IgD-negative memory B cell (primary cell): ENCODE data around the gene SLAMF9. TPM values are rescaled to one million over a fixed set of nuclear protein-coding genes. Genes with fewer than 3 reads are reported as not detected.

ENCODE experiments used
- H3K27ac Mint-ChIP-seq, 3 donors: one replicate each; pipeline ENCODE4 v1.8.0; 2020 to 2022; ENCODE audit warnings: mild to moderate bottlenecking in 3 of 3, mixed read lengths in 3 of 3, moderate library complexity in 1 of 3
- H3K27me3 Mint-ChIP-seq: one replicate; pipeline ENCODE4 v1.8.0; 2021; ENCODE audit warnings: mixed read lengths
- H3K36me3 Mint-ChIP-seq: one replicate; pipeline ENCODE4 v1.8.0; 2020; ENCODE audit warnings: mild to moderate bottlenecking, mixed read lengths
- H3K4me1 Mint-ChIP-seq, 3 donors: one replicate each; pipeline ENCODE4 v1.8.0; 2020 to 2022; ENCODE audit warnings: mixed read lengths in 3 of 3, mild to moderate bottlenecking in 1 of 3
- H3K4me3 Mint-ChIP-seq, 4 donors: one replicate each; pipeline ENCODE4 v1.8.0; 2020 to 2022; ENCODE audit warnings: mild to moderate bottlenecking in 4 of 4, mixed read lengths in 4 of 4, moderate library complexity in 3 of 4
- H3K9me3 Mint-ChIP-seq, 3 donors: one replicate each; pipeline ENCODE4 v1.8.0; 2020 to 2021; ENCODE audit warnings: mixed read lengths in 3 of 3, mild to moderate bottlenecking in 1 of 3
- polyA plus RNA-seq: library from polyadenylated mRNA; unstranded; fragments of 300-500 nt; fragmentation: Illumina TruSeq; gene quantifications from one replicate; pipeline ENCODE4 v1.2.3, GENCODE V29; 2021

The SLAMF9 gene
- polyA plus RNA-seq = not detected

GRCh38 chr1:159953536-159954515, at the start of gene SLAMF9:
TSS of gene SLAMF9 (minus strand) at chr1:159954237. CDS start at chr1:159954137, 100 bp downstream.
- no peaks in the 10 kb centered on the region for H3K9me3 Mint-ChIP-seq
- peaks cover 25% of the 10 kb centered on the region for H3K27me3 Mint-ChIP-seq
- H3K4me3 Mint-ChIP-seq = no peak within 1 kb of the TSS
- no peaks in the 10 kb centered on the region for H3K4me1 Mint-ChIP-seq
- no peaks in the 10 kb centered on the region for H3K36me3 Mint-ChIP-seq
- H3K27ac Mint-ChIP-seq = peak within 1 kb of the TSS in 2 of 3 donors; percentile 9 to 50

GRCh38 chr1:160001440-160001839, 47.4 kb upstream of the SLAMF9 start:
- H3K27me3 Mint-ChIP-seq = peaks cover 10% of the 10 kb centered on the region
- H3K4me1 Mint-ChIP-seq = peaks cover 0 to 2% (median 0%) of the 10 kb centered on the region in 3 donors
- H3K36me3 Mint-ChIP-seq = no peaks in the 10 kb centered on the region
- H3K4me3 Mint-ChIP-seq = no peak overlapping the region
- no peak overlapping the region for H3K27ac Mint-ChIP-seq
- no peaks in the 10 kb centered on the region for H3K9me3 Mint-ChIP-seq

- H3K27ac Mint-ChIP-seq = no peak overlapping the region
- H3K9me3 Mint-ChIP-seq = no peaks in the 10 kb centered on the region
These were observed 45.2 kb upstream of the SLAMF9 start for GRCh38 chr1:159999204-159999603.

GRCh38 chr1:159996653-159997052, 42.6 kb upstream of the SLAMF9 start:
- no peaks in the 10 kb centered on the region for H3K9me3 Mint-ChIP-seq
- no peak overlapping the region for H3K27ac Mint-ChIP-seq
- H3K4me1 Mint-ChIP-seq = peaks cover 0 to under 1% (median 0%) of the 10 kb centered on the region in 3 donors
- H3K36me3 Mint-ChIP-seq = no peaks in the 10 kb centered on the region
- peaks cover 17% of the 10 kb centered on the region for H3K27me3 Mint-ChIP-seq
- H3K4me3 Mint-ChIP-seq = no peak overlapping the region

More at GRCh38 chr1:159999204-159999603, 45.2 kb upstream of the SLAMF9 start:
- Mint-ChIP-seq H3K4me3 (no peak overlapping the region), H3K4me1 (no peaks in the 10 kb centered on the region), H3K27me3 (peaks cover 14% of the 10 kb centered on the region), H3K36me3 (no peaks in the 10 kb centered on the region)

GRCh38 chr1:159994896-159995295, 40.9 kb upstream of the SLAMF9 start:
- H3K27me3 Mint-ChIP-seq = peaks cover 16% of the 10 kb centered on the region

GRCh38 chr1:159993911-159994310, 39.9 kb upstream of the SLAMF9 start:
- H3K4me1 Mint-ChIP-seq = peaks cover 0 to 2% (median 0%) of the 10 kb centered on the region in 3 donors
- H3K27me3 Mint-ChIP-seq = peaks cover 16% of the 10 kb centered on the region
- H3K4me3 Mint-ChIP-seq = no peak overlapping the region
- H3K27ac Mint-ChIP-seq = no peak overlapping the region
- no peaks in the 10 kb centered on the region for H3K36me3 Mint-ChIP-seq
- H3K9me3 Mint-ChIP-seq = no peaks in the 10 kb centered on the region

More at GRCh38 chr1:159994896-159995295, 40.9 kb upstream of the SLAMF9 start:
- Mint-ChIP-seq H3K36me3 (no peaks in the 10 kb centered on the region), H3K27ac (no peak overlapping the region), H3K4me1 (peaks cover 0 to 2% (median 0%) of the 10 kb centered on the region in 3 donors), H3K9me3 (no peaks in the 10 kb centered on the region), H3K4me3 (no peak overlapping the region)

- H3K27me3 Mint-ChIP-seq = peaks cover 17% of the 10 kb centered on the region
- H3K36me3 Mint-ChIP-seq = no peaks in the 10 kb centered on the region
These were observed 38.1 kb upstream of the SLAMF9 start for GRCh38 chr1:159992161-159992560.

GRCh38 chr1:159991513-159991912, 37.5 kb upstream of the SLAMF9 start:
- Mint-ChIP-seq H3K4me3 (no peak overlapping the region), H3K9me3 (peaks cover 0 to 2% (median 0%) of the 10 kb centered on the region in 3 donors), H3K36me3 (no peaks in the 10 kb centered on the region), H3K4me1 (peaks cover 0 to 2% (median 0%) of the 10 kb centered on the region in 3 donors), H3K27ac (no peak overlapping the region), H3K27me3 (peaks cover 17% of the 10 kb centered on the region)

More at GRCh38 chr1:159992161-159992560, 38.1 kb upstream of the SLAMF9 start:
- Mint-ChIP-seq H3K9me3 (peaks cover 0 to 2% (median 0%) of the 10 kb centered on the region in 3 donors), H3K4me1 (peaks cover 0 to 2% (median 0%) of the 10 kb centered on the region in 3 donors), H3K4me3 (no peak overlapping the region), H3K27ac (peak overlapping the region in 1 of 3 donors; percentile 59)

GRCh38 chr1:159990005-159990404, 36.0 kb upstream of the SLAMF9 start:
- Mint-ChIP-seq H3K4me1 (peaks cover 0 to 2% (median 0%) of the 10 kb centered on the region in 3 donors), H3K27me3 (peaks cover 21% of the 10 kb centered on the region), H3K36me3 (no peaks in the 10 kb centered on the region), H3K9me3 (peaks cover 0 to 2% (median 0%) of the 10 kb centered on the region in 3 donors), H3K27ac (no peak overlapping the region), H3K4me3 (no peak overlapping the region)

- peaks cover 0 to 2% (median 0%) of the 10 kb centered on the region in 3 donors for H3K9me3 Mint-ChIP-seq
- no peak overlapping the region for H3K4me3 Mint-ChIP-seq
- H3K4me1 Mint-ChIP-seq = peaks cover 0 to 2% (median 0%) of the 10 kb centered on the region in 3 donors
- no peak overlapping the region for H3K27ac Mint-ChIP-seq
- H3K27me3 Mint-ChIP-seq = peaks cover 18% of the 10 kb centered on the region
- H3K36me3 Mint-ChIP-seq = no peaks in the 10 kb centered on the region
These were observed 35.5 kb upstream of the SLAMF9 start for GRCh38 chr1:159989581-159989980.

GRCh38 chr1:159988006-159988405, 34.0 kb upstream of the SLAMF9 start:
- no peaks in the 10 kb centered on the region for H3K36me3 Mint-ChIP-seq
- H3K9me3 Mint-ChIP-seq = peaks cover 0 to 2% (median 0%) of the 10 kb centered on the region in 3 donors
- no peak overlapping the region for H3K27ac Mint-ChIP-seq
- H3K27me3 Mint-ChIP-seq = peaks cover 22% of the 10 kb centered on the region
- H3K4me3 Mint-ChIP-seq = no peak overlapping the region
- peaks cover 0 to 2% (median 0%) of the 10 kb centered on the region in 3 donors for H3K4me1 Mint-ChIP-seq

GRCh38 chr1:159987186-159987585, 33.1 kb upstream of the SLAMF9 start:
- Mint-ChIP-seq H3K4me3 (no peak overlapping the region), H3K9me3 (peaks cover 0 to 2% (median 0%) of the 10 kb centered on the region in 3 donors), H3K27me3 (peaks cover 19% of the 10 kb centered on the region), H3K36me3 (no peaks in the 10 kb centered on the region), H3K4me1 (peaks cover 0 to 2% (median 0%) of the 10 kb centered on the region in 3 donors), H3K27ac (no peak overlapping the region)

GRCh38 chr1:159986531-159986930, 32.5 kb upstream of the SLAMF9 start:
- no peaks in the 10 kb centered on the region for H3K36me3 Mint-ChIP-seq
- no peak overlapping the region for H3K27ac Mint-ChIP-seq
- peaks cover 0 to 2% (median 0%) of the 10 kb centered on the region in 3 donors for H3K9me3 Mint-ChIP-seq
- H3K4me3 Mint-ChIP-seq = no peak overlapping the region
- peaks cover 21% of the 10 kb centered on the region for H3K27me3 Mint-ChIP-seq
- peaks cover 0 to under 1% (median 0%) of the 10 kb centered on the region in 3 donors for H3K4me1 Mint-ChIP-seq

GRCh38 chr1:159986093-159986492, 32.1 kb upstream of the SLAMF9 start:
- H3K4me1 Mint-ChIP-seq = no peaks in the 10 kb centered on the region
- H3K27ac Mint-ChIP-seq = no peak overlapping the region
- no peaks in the 10 kb centered on the region for H3K36me3 Mint-ChIP-seq
- H3K27me3 Mint-ChIP-seq = peaks cover 24% of the 10 kb centered on the region
- peaks cover 0 to 2% (median 0%) of the 10 kb centered on the region in 3 donors for H3K9me3 Mint-ChIP-seq
- H3K4me3 Mint-ChIP-seq = no peak overlapping the region

GRCh38 chr1:159985473-159985872, 31.4 kb upstream of the SLAMF9 start:
- peaks cover 22% of the 10 kb centered on the region for H3K27me3 Mint-ChIP-seq
- no peaks in the 10 kb centered on the region for H3K4me1 Mint-ChIP-seq
- H3K4me3 Mint-ChIP-seq = no peak overlapping the region

More at GRCh38 chr1:159985473-159985872, 31.4 kb upstream of the SLAMF9 start:
- H3K9me3 Mint-ChIP-seq = peaks cover 0 to 2% (median 0%) of the 10 kb centered on the region in 3 donors
- no peaks in the 10 kb centered on the region for H3K36me3 Mint-ChIP-seq
- no peak overlapping the region for H3K27ac Mint-ChIP-seq
